H9 (cell line): Measurements from ENCODE around the gene VWF. TPM values are rescaled to one million over a fixed set of nuclear protein-coding genes. Genes with fewer than 3 reads are reported as not detected.

Experiments used
- DNase-seq: peaks from one replicate; pipeline ENCODE4 v3.0.0-alpha.2; 2017
- H2AFZ ChIP-seq: one replicate; pipeline ENCODE4 v1.6.1; 2013; ENCODE audit warnings: mild to moderate bottlenecking, low read length, control low read depth, moderate library complexity
- H2AK5ac ChIP-seq: 2 replicates; pipeline ENCODE4 v1.6.1; 2013; ENCODE audit warnings: low read length, control low read depth, mixed read lengths; ENCODE audit not compliant: insufficient read length
- H2BK120ac ChIP-seq: one replicate; pipeline ENCODE4 v1.6.1; 2013; ENCODE audit warnings: low read depth, mild to moderate bottlenecking, low read length, control low read depth, inconsistent platforms; ENCODE audit not compliant: poor library complexity, severe bottlenecking
- H2BK12ac ChIP-seq: 2 replicates; pipeline ENCODE4 v1.6.1; 2013; ENCODE audit warnings: low read length, control low read depth, mixed read lengths, low read depth; ENCODE audit not compliant: insufficient read length
- H2BK15ac ChIP-seq: 2 replicates; pipeline ENCODE4 v1.6.1; 2013; ENCODE audit warnings: low read depth, low read length, control low read depth
- H2BK20ac ChIP-seq: one replicate; pipeline ENCODE4 v1.6.1; 2013; ENCODE audit warnings: low read depth, mild to moderate bottlenecking, low read length, control low read depth, inconsistent platforms; ENCODE audit not compliant: poor library complexity, severe bottlenecking
- H2BK5ac ChIP-seq: 2 replicates; pipeline ENCODE4 v1.6.1; 2013; ENCODE audit warnings: low read length, control low read depth, mixed read lengths; ENCODE audit not compliant: insufficient read length
- H3K14ac ChIP-seq: 2 replicates; pipeline ENCODE4 v1.6.1; 2013; ENCODE audit warnings: low read length, control low read depth; ENCODE audit not compliant: insufficient read depth
- H3K18ac ChIP-seq: 2 replicates; pipeline ENCODE4 v1.6.1; 2013; ENCODE audit warnings: low read depth, mild to moderate bottlenecking, mixed read lengths, low read length, control low read depth; ENCODE audit not compliant: insufficient read length
- H3K23ac ChIP-seq: 2 replicates; pipeline ENCODE4 v1.6.1; 2013; ENCODE audit warnings: low read length, control low read depth, mixed read lengths, low read depth; ENCODE audit not compliant: insufficient read length
- H3K23me2 ChIP-seq: 2 replicates; pipeline ENCODE4 v1.6.1; 2013; ENCODE audit warnings: low read depth, mild to moderate bottlenecking, mixed read lengths, low read length, control low read depth; ENCODE audit not compliant: insufficient read length, poor library complexity, severe bottlenecking
- H3K27ac ChIP-seq: 2 replicates; pipeline ENCODE4 v1.5.1; 2013; ENCODE audit warnings: low read length, control low read depth, mixed read lengths, low read depth; ENCODE audit not compliant: insufficient read length
- H3K27me3 ChIP-seq: 2 replicates; pipeline ENCODE4 v1.6.1; 2013; ENCODE audit warnings: low read length, control low read depth, inconsistent platforms; ENCODE audit not compliant: insufficient read depth
- H3K4ac ChIP-seq: 2 replicates; pipeline ENCODE4 v1.6.1; 2013; ENCODE audit warnings: low read depth, mild to moderate bottlenecking, control low read depth, inconsistent platforms, low read length, moderate library complexity
- H3K4me1 ChIP-seq: 2 replicates; pipeline ENCODE4 v1.6.1; 2013; ENCODE audit warnings: low read length, control low read depth, inconsistent platforms; ENCODE audit not compliant: insufficient read depth
- H3K4me2 ChIP-seq: 2 replicates; pipeline ENCODE4 v1.6.1; 2013; ENCODE audit warnings: low read length, control low read depth, mixed read lengths; ENCODE audit not compliant: insufficient read length, insufficient read depth
- H3K56ac ChIP-seq: 2 replicates; pipeline ENCODE4 v1.6.1; 2013; ENCODE audit warnings: low read depth, mild to moderate bottlenecking, mixed read lengths, low read length, control low read depth; ENCODE audit not compliant: insufficient read length
- H3K79me1 ChIP-seq: 2 replicates; pipeline ENCODE4 v1.6.1; 2013; ENCODE audit warnings: low read depth, mild to moderate bottlenecking, moderate library complexity, low read length, control low read depth, inconsistent platforms; ENCODE audit not compliant: insufficient read depth, poor library complexity, severe bottlenecking
- H3K79me2 ChIP-seq: 2 replicates; pipeline ENCODE4 v1.6.1; 2013; ENCODE audit warnings: low read length, control low read depth, inconsistent platforms; ENCODE audit not compliant: insufficient read depth
- H3K9ac ChIP-seq: 2 replicates; pipeline ENCODE4 v1.6.1; 2013; ENCODE audit warnings: low read length, control low read depth, mixed read lengths; ENCODE audit not compliant: insufficient read length; ENCODE audit errors: extremely low read depth
- H3K9me3 ChIP-seq: one replicate; pipeline ENCODE4 v1.6.1; 2013; ENCODE audit warnings: low read depth, low read length, inconsistent platforms; ENCODE audit not compliant: control insufficient read depth
- H3T11ph ChIP-seq: one replicate; pipeline ENCODE4 v1.6.1; 2013; ENCODE audit warnings: mild to moderate bottlenecking, low read length, control low read depth, inconsistent platforms
- H4K20me1 ChIP-seq: one replicate; pipeline ENCODE4 v1.6.1; 2013; ENCODE audit not compliant: control insufficient read depth, insufficient read length, insufficient read depth
- H4K5ac ChIP-seq: 2 replicates; pipeline ENCODE4 v1.6.1; 2013; ENCODE audit warnings: low read depth, mild to moderate bottlenecking, mixed read lengths, low read length, control low read depth; ENCODE audit not compliant: insufficient read length
- H4K8ac ChIP-seq: replicated peaks from 2 replicates; pipeline ENCODE4 v1.6.1; 2013; ENCODE audit warnings: low read length, control low read depth, mixed read lengths, low read depth; ENCODE audit not compliant: insufficient read length
- H4K91ac ChIP-seq: 2 replicates; pipeline ENCODE4 v1.6.1; 2013; ENCODE audit warnings: low read depth, mild to moderate bottlenecking, moderate library complexity, mixed read lengths, low read length, control low read depth; ENCODE audit not compliant: insufficient read length
- H3K27ac Mint-ChIP-seq, 3 experiments: 2 replicates in 2 of 3; 3 replicates in 1 of 3; pipeline ENCODE4 v1.8.0; 2020 to 2021; ENCODE audit warnings: mixed read lengths in 3 of 3, mild to moderate bottlenecking in 1 of 3, moderate library complexity in 1 of 3
- H3K27me3 Mint-ChIP-seq: 2 replicates; pipeline ENCODE4 v1.8.0; 2021; ENCODE audit warnings: low read depth, mild to moderate bottlenecking, moderate library complexity, mixed read lengths
- H3K36me3 Mint-ChIP-seq, 3 experiments: 2 replicates in 2 of 3; 3 replicates in 1 of 3; pipeline ENCODE4 v1.8.0; 2020 to 2021; ENCODE audit warnings: low read depth in 3 of 3, mixed read lengths in 3 of 3; ENCODE audit not compliant: insufficient read depth in 1 of 3
- H3K4me1 Mint-ChIP-seq, 2 experiments: 2 replicates each; pipeline ENCODE4 v1.8.0; 2020; ENCODE audit warnings: mixed read lengths in 2 of 2
- H3K4me3 Mint-ChIP-seq, 2 experiments: 2 replicates in 1 of 2; 3 replicates in 1 of 2; pipeline ENCODE4 v1.8.0; 2020 to 2021; ENCODE audit warnings: mild to moderate bottlenecking in 2 of 2, mixed read lengths in 2 of 2, moderate library complexity in 1 of 2
- H3K9me3 Mint-ChIP-seq, 2 experiments: 2 replicates in 1 of 2; 3 replicates in 1 of 2; pipeline ENCODE4 v1.8.0; 2020; ENCODE audit warnings: mild to moderate bottlenecking in 2 of 2, mixed read lengths in 2 of 2, moderate library complexity in 1 of 2
- WGBS: extraction: QIAGEN DNeasy Blood & Tissue Kit; methylation state at CpG from one replicate; pipeline ENCODE4 v1.1.7; 2013; ENCODE audit warnings: missing lambda C conversion rate, low lambda C conversion rate, mixed read lengths; ENCODE audit not compliant: insufficient read length; ENCODE audit errors: extremely low coverage; 5-methylcytosine and 5-hydroxymethylcytosine counted together
- total RNA-seq: library from RNA; stranded (reverse); gene quantifications from 2 replicates; pipeline ENCODE4 v1.2.1, GENCODE V29; 2021
- TF ChIP-seq, protein P1 (sequence below): fragments of 200-600 bp; sonication (generic); conservative IDR thresholded peaks from 3 replicates; pipeline ENCODE4 v1.8.0; 2021; ENCODE audit warnings: antibody characterized with exemption, mild to moderate bottlenecking

The VWF gene
- total RNA-seq, 1 experiment from 2014 or later: 0.17 TPM

DNA sequence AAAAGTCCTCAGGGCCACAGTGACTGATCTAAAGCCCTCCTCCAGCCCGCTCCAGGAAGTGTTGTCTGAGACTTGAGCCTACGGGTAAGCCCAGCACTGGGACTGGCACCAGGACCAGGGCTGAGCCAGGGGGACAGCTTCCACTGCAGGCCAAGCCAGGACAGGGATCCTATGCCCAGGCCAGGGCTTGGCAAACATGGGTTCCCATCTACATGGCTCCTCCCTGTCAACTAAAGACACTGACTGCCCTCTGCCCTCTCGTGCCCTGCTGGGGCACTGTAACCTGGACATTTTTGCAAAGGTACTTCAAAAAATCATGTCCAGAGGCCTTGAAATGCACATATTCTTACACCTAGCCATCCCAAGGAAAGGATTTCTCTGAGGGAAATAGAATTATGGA lies 88.0 kb downstream of the VWF start:
- Histone ChIP-seq H3T11ph (no peak overlapping the region), H4K91ac (no peak overlapping the region), H2BK5ac (no peak overlapping the region), H3K79me1 (no peaks in the 10 kb centered on the region), H2BK15ac (no peak overlapping the region), H3K23me2 (no peaks in the 10 kb centered on the region), H2BK20ac (no peak overlapping the region), H3K79me2 (no peaks in the 10 kb centered on the region), H3K27me3 (no peaks in the 10 kb centered on the region), H3K56ac (no peak overlapping the region), H3K9ac (no peak overlapping the region), H4K5ac (no peak overlapping the region), H3K23ac (no peak overlapping the region), H2AK5ac (no peak overlapping the region), H3K4ac (no peak overlapping the region), H4K8ac (no peak overlapping the region), H2AFZ (no peak overlapping the region), H3K18ac (no peak overlapping the region), H2BK12ac (no peak overlapping the region), H3K14ac (no peak overlapping the region), H3K4me2 (no peak overlapping the region), H3K27ac (no peak overlapping the region), H3K9me3 (no peaks in the 10 kb centered on the region), H3K4me1 (peaks cover 5% of the 10 kb centered on the region; the same call in 1 of the 2 replicates), H4K20me1 (no peaks in the 10 kb centered on the region), H2BK120ac (no peak overlapping the region)
- no peak overlapping the region for H3K4me3 Mint-ChIP-seq
- no CpG with 5 or more reads among the region's 3 CpGs for WGBS
- H3K27me3 Mint-ChIP-seq: peaks cover 4% of the 10 kb centered on the region
- H3K4me1 Mint-ChIP-seq: peaks cover 16 to 22% of the 10 kb centered on the region in 2 experiments
- H3K9me3 Mint-ChIP-seq: no peaks in the 10 kb centered on the region; a peak in 1 of 5 replicates
- H3K36me3 Mint-ChIP-seq: no peaks in the 10 kb centered on the region
- no peak for DNase-seq
- TF ChIP-seq, protein P1, sequence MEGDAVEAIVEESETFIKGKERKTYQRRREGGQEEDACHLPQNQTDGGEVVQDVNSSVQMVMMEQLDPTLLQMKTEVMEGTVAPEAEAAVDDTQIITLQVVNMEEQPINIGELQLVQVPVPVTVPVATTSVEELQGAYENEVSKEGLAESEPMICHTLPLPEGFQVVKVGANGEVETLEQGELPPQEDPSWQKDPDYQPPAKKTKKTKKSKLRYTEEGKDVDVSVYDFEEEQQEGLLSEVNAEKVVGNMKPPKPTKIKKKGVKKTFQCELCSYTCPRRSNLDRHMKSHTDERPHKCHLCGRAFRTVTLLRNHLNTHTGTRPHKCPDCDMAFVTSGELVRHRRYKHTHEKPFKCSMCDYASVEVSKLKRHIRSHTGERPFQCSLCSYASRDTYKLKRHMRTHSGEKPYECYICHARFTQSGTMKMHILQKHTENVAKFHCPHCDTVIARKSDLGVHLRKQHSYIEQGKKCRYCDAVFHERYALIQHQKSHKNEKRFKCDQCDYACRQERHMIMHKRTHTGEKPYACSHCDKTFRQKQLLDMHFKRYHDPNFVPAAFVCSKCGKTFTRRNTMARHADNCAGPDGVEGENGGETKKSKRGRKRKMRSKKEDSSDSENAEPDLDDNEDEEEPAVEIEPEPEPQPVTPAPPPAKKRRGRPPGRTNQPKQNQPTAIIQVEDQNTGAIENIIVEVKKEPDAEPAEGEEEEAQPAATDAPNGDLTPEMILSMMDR: no peak
- H3K27ac Mint-ChIP-seq: no peak overlapping the region
